Activated T-cell treated with anti-CD3 and anti-CD28 coated beads for 4 hours (primary cell): Measurements from ENCODE around the gene GNAQ.

ENCODE experiments used
- DNase-seq: peaks from one replicate; pipeline ENCODE4 v3.0.0-alpha.2; 2020

Gene GNAQ

DNA sequence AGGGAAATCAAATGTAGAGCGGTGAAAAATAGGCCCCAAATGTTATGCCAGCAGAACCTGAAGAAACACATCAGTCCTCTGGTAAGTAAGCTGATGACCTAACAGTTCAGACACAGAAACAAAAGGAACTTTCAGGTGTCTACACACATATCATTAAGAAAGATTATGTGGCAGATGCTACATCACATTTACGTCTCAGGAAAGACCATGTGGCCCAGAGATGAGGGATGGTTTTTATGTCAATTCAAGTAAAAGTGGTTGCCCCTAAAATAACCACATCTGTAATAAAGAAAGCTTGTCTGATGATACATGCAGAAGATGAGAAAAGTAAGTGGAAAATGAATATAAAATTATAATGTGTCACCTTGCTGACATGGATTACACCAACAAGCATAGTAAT lies 31.4 kb downstream of the GNAQ start:
- DNase-seq = no peak

DNA sequence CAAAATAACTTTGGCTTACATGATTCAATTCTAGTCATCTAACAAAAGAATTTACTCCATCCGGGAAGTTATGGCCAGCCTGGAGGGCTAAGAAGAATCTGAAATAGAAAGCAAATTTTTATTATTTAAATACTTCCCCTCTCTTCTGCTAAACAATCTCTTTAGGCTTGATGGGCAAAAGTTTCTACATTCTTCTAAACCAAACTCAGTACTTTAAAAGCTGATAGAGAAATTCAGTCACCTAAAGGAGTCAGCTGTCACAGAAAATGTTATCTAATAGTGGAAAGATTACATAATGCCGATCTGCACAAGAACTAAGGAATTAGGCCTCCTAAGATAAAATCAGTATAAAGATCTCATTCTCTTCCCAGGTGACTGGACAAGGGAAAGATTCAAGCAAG lies 32.4 kb downstream of the GNAQ start:
- DNase-seq = no peak

DNA sequence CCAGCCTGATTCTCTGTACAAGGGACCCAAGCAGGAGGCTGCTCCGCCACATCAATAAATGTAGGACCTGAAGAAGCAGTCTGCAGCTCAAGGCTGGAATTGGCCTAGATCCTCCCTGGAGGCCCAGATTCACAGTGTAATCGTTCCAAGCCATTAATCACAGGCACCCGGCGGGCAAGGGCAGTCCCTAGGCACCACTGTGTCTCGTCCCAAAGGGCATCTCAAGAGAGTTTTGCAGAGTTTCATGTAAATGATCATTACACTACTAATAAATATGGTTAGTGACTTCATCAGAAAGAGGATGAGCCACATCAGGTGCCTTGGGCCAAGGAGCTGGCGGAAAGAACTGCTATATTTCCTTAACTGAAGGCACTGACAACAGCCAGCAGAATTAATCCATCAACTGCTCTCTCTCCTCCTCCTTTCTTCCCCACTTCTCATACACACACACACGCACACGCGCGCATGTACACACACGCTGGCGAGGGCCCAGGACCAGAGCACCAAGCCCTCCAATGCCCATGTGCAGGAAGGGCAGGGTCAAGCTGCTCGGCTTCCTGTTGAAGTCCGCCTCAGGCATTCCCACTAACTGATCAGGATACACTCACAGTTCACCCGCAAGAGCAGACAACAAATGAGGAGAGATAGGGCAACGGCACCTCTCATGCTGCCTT lies 33.9 kb downstream of the GNAQ start:
- DNase-seq = no peak

DNA sequence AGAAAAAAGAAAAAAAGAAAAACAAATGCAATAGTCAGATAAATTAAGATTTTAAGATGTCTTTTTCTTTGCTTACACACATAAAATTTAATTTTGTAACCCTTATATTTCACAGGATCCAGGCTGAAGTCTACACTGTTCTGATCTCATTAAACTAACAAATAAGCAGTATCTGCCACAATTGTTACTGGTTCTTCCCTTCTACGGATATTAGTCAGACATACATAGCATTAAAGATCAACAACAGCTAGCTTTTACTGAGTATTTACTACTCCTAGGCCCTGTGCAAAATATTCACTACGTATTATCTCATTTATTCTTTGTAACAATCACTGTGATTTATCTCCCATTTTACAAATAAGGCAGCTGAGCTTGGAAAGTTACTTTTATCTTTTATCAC lies 34.9 kb downstream of the GNAQ start:
- no peak for DNase-seq

DNA sequence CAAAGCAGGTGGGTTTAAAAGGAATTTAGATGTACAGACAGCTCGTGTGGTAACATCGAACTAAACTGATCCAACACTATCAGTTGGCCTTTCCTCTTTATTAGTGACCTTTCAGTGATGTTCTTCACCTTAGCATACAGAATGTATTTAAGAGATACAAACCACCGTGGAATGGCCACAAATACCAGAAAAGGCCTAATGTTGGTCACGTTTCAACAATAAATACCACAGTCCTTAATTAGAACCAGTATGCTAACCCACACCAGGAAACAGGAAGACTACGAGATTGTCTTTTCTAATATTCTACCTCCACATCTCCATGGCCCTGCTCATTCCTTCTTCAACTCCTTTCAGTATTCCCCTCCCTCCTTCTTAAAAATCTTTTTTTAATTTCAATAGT lies 40.4 kb downstream of the GNAQ start:
- no peak for DNase-seq

DNA sequence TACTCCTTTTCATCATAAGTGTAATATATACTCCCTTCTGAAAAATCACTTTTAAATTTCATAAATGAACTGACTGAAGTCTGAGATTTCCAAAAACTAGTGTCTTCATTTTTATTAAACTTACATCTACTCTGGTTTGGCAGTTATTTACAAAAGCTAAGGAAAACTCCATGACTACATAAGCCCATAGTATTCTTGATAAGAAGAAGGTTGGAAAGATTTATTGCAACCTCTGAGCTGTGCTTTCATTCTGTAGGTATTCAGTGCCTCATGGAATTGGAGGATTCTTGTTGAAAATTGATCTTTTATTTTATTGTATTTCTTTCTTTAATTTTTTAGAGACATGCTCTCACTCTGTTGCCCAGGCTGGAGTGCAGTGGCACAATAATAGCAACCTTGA lies 41.7 kb downstream of the GNAQ start:
- no peak for DNase-seq

DNA sequence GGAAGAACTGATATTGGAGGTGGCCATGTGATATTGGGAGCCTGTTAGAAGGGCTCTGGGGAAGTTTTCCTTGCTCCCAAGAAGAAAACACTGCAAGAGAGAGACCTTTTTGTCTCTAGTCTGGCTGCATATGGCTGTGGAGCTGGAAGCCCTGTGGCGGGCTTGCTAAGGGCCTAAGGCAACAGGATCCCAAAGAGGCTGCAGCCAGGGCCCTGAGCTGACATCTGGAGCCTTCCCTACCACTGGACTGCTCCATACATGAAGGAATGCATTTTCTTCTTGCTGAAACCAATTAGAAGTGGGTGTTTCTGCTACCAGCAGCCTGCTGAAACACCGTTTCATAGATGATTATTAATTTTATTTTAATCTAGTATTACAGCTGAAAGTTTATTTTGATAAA lies 42.2 kb downstream of the GNAQ start:
- no peak for DNase-seq

DNA sequence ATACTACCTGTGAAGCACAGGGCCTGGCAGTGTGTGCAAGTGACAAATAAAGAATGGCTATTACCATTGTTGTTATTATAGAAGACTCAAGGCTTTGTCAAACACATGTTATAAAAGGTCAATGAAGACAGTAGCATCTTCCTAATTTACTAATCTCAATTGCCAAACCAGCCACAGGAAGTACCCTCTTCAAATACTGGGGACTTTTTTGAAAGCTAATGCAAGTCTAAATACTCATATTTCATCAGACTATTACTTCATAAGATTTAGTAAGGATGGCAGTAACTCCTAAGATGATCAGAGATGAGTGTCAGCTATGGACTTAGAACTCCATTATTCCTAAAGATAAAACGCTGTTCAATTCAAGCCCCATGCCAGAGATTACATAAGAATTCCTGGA lies 43.0 kb downstream of the GNAQ start:
- no peak for DNase-seq

DNA sequence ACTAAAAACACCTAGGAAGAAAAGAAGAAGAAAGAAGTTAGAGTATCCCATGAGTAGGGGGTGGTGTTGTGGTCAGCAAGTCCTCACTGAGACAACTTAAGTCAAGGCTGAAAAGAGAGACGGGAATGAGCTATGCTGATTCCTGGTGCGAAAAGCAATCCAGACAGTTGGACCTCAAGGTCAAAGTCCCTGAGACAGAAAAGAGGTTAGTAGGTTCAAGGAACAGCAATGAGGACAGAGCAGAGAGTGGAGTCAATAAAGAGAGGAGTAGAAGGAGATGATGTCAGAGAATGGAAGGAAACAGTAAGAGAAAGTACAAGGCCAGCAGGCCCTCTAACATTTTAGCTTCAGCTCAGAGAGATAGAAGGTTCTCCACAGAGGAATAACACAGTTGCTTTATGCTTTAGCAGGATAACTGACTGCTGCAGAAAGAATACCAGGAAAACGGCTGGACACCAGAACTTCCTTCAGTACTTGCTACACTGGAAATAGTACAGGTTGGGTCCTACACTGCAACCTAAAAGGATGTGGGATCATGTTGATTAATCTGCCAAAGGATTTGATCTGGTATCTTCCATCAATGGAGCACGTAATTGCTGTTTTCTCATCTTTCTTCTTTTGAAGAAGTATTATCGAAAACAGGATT lies 43.6 kb downstream of the GNAQ start:
- DNase-seq = no peak

DNA sequence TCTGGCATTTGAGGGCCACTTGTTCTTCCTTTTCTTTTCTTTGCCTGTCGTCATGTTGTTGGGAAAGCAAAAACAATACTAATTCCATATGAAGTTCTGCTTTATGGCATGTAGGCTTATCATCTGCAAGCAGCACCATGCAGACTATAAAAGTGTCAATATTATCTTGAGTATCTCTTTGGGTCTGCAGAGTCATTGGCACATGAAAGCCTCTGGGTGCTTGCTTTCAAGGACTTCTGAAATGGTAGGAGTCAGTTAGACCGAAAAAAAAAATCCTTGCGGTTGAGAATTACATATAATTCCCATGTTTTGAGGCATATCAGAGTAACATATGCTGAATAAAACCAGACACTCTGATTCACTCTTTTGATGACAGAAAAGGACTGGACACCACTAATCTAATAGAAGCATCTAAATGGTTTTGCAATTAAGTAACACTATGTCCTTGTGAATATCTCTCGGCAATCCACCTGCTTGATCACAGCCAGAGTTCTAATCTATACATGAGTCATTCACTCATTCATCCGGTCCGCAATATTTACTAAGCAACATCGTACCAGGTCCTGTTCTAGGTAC lies 44.4 kb downstream of the GNAQ start:
- no peak for DNase-seq

DNA sequence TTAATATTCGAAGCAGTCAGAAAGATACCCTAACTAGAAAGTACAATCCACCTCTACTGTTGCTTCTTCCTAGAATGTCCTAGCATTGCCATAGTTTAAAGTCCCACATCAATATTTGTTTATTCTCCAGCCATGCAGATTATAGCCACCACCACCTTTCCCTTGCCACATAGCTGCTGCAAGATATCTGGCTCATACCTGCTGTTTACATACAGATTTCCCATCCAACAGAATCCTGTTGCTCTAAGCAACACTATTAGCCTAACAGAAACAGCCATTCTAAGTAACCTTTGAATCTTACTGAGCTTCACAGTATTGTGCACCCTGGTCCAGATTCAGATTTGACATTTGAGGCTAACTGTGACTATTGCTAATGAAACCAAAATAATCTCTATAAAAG lies 45.6 kb downstream of the GNAQ start:
- DNase-seq = no peak

DNA sequence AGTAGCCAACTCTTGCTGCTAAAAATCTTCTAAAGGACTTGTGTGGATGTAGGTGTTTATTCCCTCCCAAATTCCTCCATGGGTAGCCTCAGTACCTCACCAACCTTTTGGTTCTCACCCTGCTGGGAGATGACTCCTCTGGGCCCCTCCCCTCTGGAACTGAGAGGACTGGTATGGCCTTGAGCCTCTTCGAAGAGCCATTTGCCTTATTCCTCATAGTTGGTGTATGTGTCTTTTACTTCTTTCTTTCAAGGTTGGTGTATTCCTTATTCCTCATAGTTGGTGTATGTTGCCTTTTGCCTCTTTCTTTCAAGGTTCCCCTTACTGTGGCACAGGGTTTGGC lies 48.3 kb downstream of the GNAQ start:
- DNase-seq = no peak

DNA sequence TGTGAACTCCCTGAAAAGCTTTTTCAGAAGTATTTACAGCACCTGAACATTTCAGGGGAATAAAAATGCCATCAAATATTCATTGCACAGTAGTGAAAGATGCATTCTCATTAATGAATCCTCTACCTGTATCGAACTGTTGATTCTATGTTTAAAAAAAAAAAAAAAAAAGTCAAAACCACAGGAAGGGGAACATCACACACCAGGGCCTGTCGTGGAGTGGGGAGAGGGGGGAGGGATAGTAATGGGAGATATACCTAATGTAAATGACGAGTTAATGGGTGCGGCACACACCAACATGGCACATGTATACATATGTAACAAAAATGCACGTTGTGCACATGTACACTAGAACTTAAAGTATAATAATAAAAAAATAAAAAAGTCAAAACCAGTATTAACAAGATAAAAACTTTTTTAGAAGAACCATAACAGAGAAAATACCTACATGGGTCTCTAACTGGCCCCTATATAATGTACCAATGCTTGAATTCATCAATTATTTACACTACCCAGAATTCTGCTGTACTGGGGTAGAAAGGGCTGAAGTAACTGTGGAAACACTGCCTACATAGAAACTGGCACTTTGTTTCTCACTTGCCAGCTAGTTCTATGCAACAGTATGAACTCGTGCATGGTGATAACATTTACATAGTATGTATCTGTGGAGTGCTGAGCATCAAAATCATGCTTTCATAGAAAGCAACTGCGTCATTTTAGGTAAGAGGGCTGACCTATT lies 48.9 kb downstream of the GNAQ start:
- no peak for DNase-seq

DNA sequence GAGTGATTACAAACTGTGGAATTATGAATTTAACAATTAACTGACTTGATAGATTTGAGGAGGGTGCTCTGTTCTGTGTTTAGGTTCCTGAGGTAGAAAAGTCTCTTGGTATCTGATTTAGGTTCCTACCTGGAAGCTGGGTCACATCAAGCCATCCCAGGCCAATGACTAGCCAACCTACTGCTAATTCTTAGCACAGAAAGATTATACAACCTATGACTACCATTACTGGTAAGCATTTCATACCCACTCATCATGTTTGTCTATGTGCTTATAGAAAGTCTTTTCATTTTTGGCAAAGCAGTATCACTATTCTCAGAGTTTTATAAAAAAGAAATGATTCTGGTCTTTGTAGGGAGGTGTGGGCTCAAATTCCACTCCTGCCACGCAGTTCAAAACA lies 49.7 kb downstream of the GNAQ start:
- no peak for DNase-seq

DNA sequence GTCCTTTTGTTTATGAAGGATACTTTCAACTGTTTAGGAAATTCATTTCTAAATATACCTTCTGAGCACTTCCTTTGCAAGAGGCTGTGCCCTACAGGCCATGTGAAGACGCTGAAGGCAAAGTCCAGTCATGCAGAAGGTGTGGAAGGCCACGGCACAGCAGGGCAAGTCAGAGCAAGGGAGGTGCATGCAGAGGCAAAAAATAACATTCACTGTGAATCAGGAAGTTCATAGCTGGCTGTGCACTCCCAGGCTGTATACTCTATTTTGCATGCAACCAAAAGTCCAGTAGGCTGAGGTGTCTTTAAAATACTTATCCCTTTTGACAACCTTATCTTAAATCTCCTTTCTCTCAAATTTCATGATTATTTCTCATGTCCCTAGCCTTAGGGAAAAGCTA lies 50.3 kb downstream of the GNAQ start:
- no peak for DNase-seq

DNA sequence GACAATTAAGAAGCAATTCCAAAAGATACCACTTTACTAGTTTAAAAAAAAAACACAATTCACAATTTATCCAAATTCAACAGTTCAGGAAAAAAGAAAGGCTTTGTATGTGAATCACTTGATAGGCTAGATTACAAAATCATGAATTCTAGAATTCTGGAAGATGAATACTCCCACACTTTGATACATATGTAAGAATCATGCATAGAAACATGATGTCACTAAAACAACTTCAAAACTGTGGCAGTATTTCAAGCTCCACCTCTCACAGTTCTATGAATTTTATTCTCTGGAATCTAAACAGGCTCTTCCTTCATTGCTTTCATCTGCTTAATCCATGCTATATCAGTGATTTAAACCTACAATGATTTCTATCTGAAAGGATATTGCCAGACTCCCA lies 51.0 kb downstream of the GNAQ start:
- DNase-seq = no peak

DNA sequence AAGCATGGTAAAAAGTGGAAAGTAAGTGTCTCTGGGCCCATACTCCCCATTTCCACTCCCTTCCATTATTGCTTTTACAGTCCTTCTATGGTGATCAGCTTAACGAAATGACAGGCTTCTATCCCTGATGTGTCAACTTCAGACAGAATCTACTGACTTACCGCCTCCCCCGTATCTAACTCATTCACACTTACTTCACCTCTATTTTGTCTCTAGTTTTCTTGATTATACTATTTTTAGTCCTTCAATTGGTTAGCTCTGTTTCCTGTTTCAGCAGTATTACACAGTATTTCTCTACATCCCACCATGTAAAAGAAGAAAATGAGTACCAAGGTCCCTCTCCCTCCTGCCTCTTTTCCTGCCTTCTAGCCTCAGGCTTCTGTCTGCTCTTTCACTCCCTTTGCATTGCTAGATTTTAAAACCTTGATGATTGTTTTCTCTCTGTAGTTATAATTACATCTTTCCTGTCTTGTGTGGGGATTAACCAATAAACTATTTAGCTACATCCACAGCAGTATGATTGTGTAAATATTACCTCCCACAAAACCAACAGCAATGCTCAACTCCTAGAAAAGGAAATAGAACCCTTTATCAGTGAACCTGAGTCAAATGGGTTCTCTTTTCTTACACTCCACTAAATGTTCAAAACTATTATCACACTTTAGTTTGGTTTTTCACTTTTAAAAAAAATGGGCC lies 53.4 kb downstream of the GNAQ start:
- no peak for DNase-seq

DNA sequence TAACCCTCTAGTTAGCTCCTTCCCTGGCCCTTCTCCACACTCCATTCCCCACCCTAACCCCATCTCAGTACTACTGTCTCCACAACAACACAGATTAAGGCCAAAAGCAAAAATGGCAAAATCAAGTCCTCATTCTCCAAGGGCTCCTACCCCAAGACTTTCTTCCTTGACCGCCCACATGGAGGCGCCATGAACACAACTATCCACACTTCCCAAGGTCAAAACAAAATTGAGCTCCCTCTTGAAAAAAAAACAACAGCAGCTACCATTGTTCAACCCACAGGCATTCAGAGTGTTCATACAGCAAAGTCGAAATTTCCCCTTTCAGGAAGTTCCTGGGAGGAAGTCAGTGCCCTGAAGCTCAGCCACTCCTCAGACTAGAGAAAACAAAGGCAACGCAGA lies 54.4 kb downstream of the GNAQ start:
- peak; percentile 19 for DNase-seq

DNA sequence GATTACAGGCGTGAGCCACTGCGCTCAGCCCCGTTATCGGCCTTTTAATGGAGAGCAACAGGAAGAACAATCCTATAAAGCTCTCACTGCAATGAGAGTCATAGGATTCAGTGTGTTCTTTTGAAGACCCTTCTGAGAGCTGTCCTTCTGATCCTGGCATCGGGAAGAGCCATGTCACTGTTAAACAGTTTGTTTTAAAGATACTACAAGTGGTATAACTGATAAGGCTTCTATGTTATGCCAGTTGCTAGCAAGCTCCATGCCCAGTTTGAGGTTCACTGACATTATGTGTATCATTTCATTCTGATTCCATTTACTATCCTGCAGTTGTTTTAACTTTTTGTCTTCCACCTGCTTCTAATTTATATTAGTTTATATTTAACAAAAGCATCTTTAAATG lies 55.8 kb downstream of the GNAQ start:
- no peak for DNase-seq

DNA sequence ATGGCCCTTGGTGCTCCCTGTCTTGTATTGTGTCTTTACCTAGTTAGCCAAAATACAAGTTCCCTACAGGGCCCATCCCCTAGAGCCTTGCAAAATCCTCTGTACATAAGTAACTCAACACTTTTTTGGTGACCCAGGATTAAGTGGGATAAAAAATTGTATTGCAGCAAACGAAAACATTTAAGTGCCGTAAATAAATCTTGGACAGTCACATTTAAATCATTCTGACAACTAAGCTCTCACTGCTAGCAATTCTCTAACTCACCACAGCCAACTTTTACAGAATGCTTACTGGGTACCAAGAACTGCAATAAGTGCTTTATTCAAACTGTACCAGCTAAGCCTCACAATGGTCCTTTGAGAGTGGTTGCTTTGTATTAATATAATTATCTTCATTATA lies 56.6 kb downstream of the GNAQ start:
- DNase-seq = no peak

DNA sequence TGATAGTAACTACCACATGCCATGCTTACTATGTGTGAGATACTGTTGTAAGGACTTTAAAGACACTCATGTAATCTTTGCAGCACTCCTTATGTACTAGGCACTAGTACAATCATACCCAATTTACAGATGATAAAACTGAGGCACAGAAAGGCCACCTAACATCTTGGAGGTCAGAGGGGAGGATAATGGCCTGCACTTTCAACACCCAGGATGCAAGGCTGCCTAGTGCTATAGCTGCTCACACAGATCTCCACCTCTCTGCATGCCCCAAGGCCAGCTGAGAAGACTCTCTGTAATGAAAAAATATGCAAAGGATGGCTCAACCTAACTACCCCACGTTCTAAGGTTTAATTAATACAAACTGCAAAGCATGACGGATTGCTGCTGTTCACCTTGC lies 57.2 kb downstream of the GNAQ start:
- no peak for DNase-seq

DNA sequence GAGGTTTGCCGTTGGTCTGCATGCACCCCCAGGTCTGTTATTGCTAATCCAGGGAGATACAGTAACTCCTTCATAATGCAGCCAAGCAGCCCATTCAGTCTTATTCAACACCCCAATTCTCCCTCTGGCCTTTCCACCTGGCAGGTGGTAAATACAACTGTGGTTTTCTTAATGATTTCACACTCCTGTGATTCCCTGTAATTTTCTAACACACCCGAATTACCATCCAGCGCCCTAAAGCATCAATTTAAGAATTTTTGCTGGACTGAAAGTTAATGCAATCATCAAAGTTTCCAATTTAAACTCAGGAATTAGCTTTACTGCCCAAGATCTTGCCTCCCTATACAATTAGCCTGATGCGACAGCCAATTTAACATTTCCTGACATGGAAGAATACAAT lies 62.5 kb downstream of the GNAQ start:
- DNase-seq = no peak

DNA sequence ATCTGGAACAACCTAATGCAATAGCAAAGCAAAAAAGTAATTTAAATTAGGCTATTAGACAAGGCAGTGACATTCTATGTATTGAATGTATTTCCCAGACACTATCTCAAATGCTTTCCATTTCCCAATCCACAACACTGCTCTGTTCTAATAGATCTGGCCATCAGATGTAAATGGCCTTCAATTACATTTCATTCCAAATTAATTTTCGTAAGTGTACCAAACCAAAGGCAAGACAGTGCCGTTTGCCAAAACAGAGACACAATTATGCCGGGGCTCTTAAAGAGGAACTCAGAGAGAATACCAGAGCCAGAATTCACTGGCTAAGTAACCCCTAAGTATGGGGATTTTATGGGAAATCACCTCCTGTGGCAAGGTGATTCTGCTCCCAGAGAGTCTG lies 63.1 kb downstream of the GNAQ start:
- no peak for DNase-seq

DNA sequence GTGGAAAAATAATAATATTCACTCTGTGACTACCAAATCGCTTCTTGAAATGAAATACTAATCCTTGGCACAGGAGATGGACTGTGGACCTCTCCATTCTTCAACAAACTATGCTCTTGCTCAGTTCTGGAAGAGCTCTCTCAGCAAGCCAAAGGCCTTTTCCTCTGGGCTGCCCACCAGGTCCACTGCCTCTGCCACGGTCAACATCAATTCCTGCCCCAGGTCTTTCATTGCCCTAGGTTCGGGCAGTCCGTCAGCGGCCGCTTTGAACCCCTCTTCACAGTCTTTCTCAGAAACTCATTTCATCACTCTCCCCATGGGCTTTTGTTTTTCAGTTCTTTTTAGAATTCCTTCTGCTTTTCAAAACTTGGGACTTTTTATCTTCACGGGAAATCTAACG lies 64.9 kb downstream of the GNAQ start:
- no peak for DNase-seq
